GM18502 (cell line): Measurements from ENCODE around the gene CLIP4.

Source experiments
- ATAC-seq: cut with Tn5 transposase; IDR thresholded peaks from one replicate; pipeline ENCODE4 v1.9.1; 2021; ENCODE audit warnings: mild to moderate bottlenecking; ENCODE audit not compliant: unreplicated experiment, poor library complexity

Gene CLIP4

GRCh38 chr2:29238497-29238896, 123.3 kb downstream of the CLIP4 start:
- no peak for ATAC-seq
